Cardiac septum (tissue), 1 donor: ENCODE results near the gene IFT27. TPM values are rescaled to one million over a fixed set of nuclear protein-coding genes. Genes with fewer than 3 reads are reported as not detected.
A peak's percentile ranks its signal among the peaks of the same experiment; 100 is the strongest.

ENCODE experiments used
- DNase-seq: peaks from one replicate; pipeline ENCODE4 v3.0.0-alpha.2; 2020; ENCODE audit warnings: low spot score
- intact Hi-C: fragments of 100-400 bp; cut with DNase I; formaldehyde crosslinking; loops from one replicate; pipeline ENCODE4 v1.14.0; 2022
- total RNA-seq: library from RNA; stranded (reverse); fragmentation: NEBNext Ultra II Directional; extraction: Animal tissue kit (Norgen Biotek cat#: 25700); gene quantifications from one replicate; pipeline ENCODE4 v1.2.1, GENCODE V29; 2021
- donor health status: DM: no; HTN: no; CAD: no.

Gene IFT27
- total RNA-seq, 1 donor from 2014 or later = 24.7 TPM

DNA sequence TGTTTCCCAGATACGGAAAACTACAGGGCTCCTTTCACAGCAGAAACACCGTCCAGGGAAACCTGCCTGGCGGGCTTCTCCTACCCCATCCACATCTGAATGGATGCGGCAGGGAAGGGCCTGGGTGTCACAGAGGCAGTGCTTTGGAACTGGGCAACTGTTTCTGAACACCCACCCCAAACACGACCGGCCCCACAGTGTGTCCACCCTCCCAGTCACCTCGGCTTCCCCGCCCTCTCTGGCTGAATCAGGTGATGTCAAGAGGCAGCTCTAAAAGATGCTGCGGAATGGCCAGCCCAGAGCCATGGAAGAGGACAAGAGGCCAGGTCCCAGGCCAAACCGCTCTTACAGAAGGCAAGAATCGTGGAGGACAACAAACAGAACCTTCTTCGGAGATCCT, 22.0 kb downstream of the IFT27 start:
- DNase-seq = peak; percentile 60
- intact Hi-C loops = no loop called here

DNA sequence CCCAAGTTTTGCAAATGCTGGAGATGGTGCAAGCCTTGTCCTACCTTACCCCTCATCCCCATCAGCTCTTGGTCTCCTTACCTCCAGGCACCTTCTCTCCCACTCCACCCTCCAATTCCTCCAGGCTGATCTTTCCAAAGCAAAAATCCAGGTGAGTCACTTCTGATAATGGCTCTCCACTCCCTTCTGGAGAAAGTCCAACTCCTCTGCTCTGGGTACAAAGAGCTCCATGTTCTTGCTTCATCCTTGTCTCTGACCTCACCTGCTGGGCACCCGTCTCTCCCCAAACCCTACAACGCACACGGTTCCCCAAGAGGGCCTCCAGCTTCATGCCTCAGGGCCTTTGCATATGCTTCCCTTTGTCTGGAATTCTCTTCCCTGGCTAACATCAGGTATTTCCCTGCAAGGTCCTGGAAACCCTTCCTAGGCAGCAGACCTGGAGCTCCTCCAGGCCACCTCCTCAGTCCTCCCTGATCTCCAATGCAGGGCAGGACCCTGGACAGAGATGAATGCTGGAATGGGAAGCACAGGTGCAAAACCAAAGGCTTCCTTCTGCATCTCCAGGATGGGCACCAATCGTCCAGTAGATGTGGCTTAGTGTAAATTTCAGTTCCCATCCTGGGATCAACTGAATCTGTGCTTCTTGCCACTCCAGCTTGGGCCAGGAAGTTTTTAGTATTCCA, 22.7 kb downstream of the IFT27 start:
- intact Hi-C loops = no loop called here
- DNase-seq = peak; percentile 47

DNA sequence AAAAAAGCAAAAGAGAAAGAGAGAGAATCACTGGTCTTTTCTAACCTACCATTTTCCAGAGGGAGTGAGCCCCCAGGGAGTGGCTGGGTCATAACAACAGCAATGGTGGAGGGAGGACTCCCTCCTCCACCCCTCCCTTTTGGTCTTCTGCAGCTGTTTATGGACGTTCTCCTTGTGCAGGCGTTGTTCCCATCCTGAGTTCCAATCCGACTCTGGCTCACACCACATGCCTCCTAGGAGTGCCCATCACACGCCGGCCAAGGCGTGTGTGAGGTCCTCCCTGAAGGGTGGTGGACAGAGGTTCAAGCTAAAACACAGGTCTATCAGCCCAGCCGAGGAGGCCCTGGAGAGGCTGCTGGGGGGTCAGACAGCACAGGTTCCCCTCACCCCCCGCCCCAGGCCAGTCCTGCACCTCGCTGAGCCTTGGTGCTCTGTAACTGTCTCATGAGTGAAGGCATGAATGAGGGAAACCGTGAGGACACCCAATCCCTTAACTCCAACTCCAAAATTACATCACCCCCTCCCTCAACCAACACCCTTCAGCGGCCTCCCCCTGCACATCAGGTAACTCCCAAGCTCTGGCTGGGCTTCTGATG, 29.4 kb downstream of the IFT27 start:
- intact Hi-C loops = no loop called here
- DNase-seq = peak; percentile 33

DNA sequence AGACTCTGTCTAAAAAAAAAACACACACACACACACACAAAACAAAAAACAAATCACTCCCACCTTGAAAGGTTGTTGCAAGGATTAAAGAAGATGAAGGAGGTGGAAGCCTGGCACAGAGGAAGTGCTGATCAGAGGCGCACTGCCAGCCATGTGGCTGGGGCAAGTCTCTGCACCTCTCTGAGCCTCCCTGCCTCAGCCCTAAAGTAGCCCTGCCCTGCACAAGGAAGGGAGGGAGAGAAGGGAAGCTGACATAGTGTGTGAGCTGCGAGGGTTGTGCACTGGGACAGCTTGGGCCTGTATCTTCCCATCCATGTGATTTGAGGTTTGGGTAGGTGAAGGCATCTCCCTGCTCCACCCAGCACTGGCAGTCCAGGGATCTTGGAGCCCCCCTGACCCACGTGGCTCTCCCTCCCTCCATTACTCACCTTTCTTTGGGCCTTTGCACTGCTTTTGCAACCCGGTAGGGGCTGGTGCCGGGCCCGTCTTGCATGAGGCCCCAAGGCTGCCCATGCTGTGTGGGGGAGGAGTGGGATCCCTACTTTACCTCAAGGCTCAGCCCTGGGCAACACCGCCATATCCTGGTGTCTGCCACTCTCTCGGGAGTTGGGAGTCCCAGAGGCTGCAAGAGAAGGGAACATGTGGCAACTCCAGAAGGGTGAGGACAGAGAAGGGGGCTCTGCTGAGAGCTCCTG, 30.5 kb downstream of the IFT27 start:
- intact Hi-C loops = no loop called here

DNA sequence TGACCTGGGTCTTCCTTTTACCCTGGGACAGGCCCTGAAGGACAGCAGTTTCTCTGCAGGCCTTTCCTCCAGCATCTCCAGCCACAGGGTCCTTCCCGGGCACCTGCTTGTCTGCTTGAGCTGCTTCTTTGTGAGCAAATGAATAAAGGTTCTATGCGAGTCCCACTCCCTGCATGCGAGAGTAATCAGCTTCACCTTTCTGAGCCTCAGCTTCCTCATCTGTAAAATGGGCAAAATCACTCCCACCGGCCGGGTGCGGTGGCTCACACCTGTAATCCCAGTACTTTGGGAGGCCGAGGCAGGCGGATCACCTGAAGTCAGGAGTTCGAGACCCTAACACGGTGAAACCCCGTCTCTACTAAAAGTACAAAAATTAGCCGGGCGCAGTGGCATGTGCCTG, 31.1 kb downstream of the IFT27 start:
- no peak for DNase-seq
- intact Hi-C loops = no loop called here

More for the DNA sequence above, 30.5 kb downstream of the IFT27 start:
- peak; percentile 47 for DNase-seq

DNA sequence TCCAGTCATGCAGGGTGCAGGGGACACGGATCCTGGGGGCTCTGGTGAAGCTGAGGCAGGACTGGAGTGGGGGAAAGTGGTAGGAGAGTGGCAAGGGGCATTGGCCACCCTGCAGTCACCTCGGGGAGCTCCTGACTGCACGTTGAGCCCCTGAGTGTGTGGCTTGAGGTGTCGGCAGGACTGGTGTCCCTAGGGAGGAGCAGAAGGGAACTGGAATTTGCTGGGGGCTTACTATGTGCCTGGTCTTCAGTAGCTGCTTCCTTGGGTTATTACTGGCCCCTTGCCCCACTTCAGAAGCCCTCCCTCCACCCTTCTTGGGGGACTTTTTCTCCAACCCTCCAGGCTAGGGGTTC, 31.5 kb downstream of the IFT27 start:
- peak; percentile 70 for DNase-seq

DNA sequence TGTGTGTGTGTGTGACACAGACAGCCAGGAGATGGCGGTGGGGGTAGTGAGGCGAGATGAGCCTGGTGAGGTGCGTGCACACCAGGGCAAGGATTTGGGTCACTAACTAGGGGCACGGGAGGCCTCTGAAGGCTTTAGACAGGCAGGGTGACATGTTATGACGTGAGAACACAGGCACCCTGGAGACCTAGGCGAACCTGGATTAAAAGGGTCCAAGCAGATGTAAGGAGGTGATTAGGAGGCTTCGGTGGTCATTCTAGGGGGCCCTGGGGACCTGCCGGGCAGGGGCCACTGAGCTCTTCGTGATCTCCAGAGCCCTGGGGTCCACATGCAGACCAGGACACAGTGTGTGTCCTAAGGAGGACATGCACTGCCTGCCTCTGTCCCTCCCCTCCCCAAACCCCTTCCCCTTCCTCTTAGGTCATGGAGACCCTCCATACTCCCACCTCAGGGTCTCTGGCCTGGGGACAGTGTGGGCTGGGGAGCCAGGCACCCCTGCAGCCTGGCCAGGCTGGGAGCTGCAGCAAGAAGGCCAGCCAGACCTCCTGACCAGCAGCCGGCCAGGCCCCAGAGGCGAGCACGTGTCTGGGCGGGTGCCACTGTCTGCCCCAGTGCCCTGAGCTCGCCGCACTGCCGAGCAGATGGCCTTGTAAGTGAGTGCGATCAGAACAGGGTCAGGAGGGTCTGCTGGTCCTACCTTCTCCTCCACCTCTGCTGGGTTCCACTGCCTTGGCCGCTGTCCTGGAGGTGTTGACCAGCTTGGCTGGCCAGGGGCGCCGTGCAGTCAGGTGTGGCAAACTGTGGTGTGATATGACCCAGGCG, 32.1 kb downstream of the IFT27 start:
- peak; percentile 38 for DNase-seq
- intact Hi-C loops = no loop called here

More for the DNA sequence above, 31.5 kb downstream of the IFT27 start:
- intact Hi-C loops = no loop called here

DNA sequence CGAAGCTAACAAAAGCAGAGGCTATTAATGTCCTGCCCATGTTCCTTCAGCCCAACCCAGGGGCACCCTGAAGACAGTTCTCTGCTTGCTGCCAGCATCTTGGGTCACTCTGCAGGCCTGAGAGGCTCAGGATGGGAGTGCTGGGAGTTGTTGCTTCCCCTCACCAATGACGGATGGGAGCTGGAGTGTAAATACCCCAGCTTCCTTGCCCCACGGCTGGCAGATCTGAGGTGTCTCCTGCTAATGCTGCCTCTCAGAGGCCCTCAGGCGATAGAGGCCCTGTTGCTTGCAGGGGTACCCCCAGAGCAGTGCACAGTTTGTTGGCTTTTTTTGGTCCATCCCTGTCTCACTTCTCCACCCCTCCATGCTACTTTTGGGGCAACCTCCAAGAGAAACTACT, 32.9 kb downstream of the IFT27 start:
- intact Hi-C loops = no loop called here
- peak; percentile 26 for DNase-seq

DNA sequence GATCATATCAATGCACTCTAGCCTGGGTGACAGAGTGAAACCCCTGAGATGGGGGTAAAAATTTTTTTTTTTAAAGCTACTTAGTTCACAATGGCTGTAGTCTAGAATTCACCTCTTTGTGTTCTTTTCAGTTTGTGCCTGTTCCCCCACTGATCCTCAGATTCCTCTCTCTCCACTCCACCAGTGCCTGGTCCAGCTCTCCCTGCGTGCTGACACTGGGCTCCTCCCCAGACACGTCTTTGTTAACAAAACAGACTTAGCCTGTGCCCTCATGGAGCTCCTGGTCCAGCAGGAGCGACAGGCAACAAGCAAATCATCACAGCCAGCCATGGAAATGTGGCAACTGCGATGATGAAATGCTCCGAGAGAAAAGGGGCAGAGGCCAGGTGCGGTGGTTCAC, 34.0 kb downstream of the IFT27 start:
- intact Hi-C loops = no loop called here

DNA sequence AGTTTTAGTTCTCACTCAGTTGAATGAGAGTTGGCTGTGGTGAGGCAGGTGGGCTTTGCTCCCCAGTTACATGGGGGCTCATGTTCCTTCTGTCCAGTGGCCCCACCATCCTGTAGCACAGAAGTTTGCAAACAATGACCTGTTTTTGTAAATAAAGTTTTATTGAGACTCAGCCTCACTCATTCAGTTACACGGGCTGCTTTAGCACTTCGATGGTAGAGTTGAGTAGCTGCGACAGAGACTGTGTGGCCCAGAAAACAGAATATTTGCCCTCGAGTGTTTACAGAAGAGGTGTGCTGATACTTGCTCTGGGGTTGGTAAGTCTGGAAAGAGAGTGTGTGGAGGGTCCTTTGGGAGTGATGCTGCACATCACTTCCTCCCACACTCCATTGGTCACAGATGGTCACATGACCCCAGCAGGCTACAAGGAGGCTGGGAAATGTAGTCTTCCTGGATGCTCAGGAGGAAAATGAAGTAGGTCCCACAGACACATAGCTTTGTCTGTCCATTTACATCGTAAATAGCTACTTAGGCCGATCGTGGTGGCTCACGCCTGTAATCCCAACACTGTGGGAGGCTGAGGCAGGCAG, 34.6 kb downstream of the IFT27 start:
- DNase-seq = peak; percentile 44
- intact Hi-C loops = no loop called here

More for the DNA sequence above, 34.0 kb downstream of the IFT27 start:
- DNase-seq = peak; percentile 10

DNA sequence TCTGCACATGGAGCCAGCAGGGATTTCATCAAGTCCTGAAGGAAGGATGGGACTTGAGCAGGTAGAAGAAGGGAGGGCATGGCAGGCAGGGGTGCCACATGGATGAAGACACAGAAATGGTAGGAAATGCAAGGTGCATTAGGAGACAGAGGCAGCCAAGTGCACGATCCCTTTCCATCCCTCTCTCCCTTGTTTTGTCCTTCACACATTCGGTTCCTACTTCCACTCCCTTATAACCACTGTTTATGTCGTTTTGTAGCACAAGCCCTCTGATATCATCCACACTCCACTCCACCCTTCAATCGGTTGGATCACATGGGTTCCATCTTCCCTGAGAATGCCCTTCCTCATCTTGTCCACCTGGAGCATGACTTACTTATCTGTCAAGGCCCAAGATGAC, 35.2 kb downstream of the IFT27 start:
- intact Hi-C loops = no loop called here
- peak; percentile 15 for DNase-seq

DNA sequence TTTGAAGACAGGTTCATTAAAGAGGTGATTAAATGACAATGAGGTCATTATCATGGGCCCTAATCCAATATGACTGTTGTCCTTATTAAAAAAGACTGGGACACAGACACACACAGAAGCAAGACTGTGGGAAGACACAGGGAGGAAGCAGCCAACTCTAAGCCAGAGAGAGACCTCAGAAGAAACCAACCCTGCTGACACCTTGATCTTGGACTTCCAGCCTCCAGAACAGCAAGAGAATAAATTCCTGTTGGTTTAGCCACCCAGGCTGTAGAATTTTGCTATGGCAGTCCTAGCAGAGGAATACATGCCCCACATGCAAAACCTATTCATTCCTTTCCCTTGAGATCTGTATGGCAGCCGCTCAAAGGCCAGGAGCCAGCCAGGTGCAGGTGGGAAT, 36.7 kb downstream of the IFT27 start:
- intact Hi-C loops = no loop called here
- peak; percentile 33 for DNase-seq

DNA sequence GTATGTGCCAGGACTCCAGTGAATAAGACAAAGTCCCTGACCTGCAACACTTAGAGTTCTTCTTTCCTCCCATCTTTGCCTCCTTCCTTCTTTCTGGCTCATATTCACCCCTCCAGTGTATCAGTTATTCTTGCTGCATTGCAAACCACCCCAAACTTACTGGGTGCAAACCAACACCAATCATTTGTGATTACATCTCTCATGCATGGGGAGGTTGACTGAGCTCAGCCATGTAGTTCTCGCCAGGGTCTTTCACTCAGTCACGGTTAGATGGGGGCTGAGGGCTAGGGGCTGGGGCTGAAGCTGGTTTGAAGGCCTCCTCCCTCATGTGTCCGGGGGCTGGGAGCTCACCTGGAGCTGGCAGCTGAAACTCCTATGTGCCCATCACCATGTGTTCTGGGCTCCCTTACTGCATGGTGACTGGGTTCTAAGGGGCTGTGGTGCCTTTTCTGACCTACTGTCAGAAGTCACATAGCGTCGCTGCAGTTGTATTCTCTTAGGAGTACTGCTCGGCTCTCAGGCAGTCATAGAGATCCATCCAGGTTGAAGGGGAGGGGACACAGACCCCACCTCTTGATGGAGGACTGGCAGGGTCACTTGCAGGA, 37.4 kb downstream of the IFT27 start:
- intact Hi-C loops = no loop called here
- DNase-seq = peak; percentile 57

DNA sequence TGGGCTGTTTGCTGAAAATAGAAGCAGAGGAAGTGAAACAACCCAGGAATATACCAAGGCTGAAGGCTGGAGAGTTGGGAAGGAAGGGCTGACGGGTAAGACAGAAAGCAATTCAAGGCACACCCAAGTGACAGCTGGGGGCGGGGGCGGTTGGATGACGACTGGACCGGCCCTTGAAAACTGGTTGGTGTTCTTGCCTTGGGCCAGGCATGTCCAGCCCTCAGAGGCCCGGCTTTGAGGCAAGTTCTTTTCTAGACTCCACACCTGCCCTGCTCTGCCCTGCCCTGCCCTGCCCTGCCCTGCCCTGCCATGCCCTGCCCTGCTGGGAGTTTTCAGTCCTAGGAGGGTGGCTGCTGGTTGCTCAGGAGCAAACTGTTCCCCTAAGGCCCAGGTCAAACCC, 38.1 kb downstream of the IFT27 start:
- intact Hi-C loops = no loop called here
- DNase-seq = peak; percentile 31

DNA sequence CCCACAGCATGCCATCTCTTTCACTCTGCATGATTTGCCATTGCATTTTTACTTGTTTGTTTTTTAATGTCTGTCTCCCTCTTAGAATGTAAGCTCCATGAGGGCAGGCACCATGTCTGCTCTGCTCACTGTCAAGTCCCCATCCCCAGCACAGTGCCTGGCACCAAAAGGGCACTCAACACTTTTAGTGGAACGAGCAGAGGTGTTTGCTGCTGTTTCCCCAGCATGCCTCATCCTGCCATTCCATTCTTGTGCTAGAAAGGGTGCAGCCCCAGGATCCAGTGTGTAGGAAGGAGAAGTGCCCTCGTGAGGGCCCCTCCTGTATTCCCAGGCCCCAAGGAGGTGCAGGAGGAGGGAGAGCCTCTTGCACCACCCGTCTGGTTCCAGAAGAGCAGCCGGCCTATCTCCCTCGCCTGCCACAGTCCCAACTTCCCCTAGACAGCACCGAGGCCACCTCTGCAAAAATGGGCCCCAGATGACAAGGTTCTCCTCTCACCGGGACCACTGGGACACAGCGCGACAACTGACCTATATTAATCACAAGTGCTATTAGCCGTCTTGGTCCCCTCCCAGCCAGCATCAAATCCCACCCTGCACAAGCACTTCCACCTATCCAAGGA, 39.1 kb downstream of the IFT27 start:
- DNase-seq = peak; percentile 53
- intact Hi-C loops = no loop called here

DNA sequence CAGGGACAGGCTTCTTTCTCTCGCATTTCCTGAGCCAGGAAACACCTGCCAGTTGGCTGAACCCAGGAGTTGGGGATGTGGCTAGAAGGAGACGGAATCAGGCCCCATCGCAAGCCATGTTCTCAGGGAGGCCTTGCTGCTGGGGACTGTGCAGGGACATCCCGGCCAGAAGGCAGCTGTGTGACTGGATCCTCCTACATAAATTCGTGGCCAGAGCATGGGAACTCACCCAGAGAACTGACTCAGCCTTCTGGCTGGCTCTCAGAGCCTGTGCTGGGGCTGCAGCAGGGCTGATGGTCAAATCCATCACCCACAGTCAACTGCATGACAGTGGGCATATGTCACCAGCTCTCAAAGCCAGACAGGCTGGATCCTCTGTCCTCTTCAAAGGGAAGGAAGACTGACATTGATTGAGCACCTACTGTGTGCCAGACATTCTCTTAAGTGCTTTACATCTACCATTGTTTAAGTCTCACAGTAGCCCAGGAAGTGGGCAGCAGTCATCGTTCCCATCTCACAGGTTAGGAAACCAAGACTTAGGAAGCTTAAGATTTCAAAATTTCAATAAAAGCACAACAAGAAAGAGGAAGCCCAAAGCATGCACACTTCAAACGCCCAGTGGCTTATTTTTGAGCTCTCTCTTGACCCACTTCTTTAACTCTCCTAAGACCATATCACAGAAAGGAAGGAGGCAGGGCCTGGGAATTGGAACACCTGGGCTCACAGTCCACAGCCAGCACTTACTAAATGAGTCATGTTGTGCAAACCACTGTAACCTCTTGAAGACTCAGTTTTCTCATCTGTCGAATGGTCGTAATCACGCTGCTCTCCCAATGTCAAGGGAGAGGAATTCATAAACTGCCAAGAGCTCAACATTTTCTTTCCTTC, 41.5 kb downstream of the IFT27 start:
- DNase-seq = peak; percentile 51

DNA sequence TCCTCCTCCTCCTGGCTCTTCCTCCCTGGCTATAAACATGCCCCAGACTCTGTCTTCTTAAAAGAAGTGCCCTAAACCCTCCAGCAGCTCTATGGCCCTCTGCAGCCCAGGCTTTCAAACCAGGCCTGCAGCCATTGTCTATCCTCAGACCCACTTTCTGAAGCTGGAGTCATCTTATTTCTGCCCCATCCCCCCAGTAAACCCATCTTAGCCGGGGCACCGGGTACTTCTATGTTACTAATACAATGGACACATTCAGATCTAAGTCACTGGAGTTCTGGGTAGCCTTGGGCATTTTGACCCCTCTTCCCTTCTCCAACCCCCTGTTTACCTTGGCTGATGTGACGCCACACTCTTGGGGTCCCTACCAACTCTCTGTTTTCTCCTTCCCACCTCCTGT, 42.6 kb downstream of the IFT27 start:
- intact Hi-C loops = no loop called here
- DNase-seq = peak; percentile 9

More for the DNA sequence above, 41.5 kb downstream of the IFT27 start:
- intact Hi-C loops = no loop called here

DNA sequence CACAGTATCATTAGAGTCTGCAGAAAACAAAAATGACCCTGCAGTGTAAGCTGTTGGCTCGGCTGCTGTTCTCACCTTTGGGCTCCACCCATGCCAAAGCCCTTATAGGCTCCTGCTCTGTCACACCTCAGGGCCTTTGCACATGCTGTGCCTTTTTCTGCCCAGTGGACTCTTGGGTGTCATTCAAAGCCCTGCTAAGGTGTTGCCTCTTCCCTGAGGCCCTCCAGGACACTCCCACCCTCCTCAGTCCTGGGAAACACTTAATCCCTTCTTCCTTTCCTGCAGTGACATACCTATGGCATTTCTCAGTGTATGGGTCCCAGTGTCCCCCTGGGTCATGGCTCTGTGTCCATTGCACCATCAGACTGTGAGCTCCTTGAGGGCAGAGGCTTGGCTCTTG, 43.3 kb downstream of the IFT27 start:
- DNase-seq = peak; percentile 17
- intact Hi-C loops = no loop called here
